ENCODE data around the gene DNAH2. TPM values are rescaled to one million over a fixed set of nuclear protein-coding genes. Genes with fewer than 3 reads are reported as not detected.

The DNAH2 gene
- total RNA-seq, 1 experiment from 2014 or later, result 0.17 TPM

DNA sequence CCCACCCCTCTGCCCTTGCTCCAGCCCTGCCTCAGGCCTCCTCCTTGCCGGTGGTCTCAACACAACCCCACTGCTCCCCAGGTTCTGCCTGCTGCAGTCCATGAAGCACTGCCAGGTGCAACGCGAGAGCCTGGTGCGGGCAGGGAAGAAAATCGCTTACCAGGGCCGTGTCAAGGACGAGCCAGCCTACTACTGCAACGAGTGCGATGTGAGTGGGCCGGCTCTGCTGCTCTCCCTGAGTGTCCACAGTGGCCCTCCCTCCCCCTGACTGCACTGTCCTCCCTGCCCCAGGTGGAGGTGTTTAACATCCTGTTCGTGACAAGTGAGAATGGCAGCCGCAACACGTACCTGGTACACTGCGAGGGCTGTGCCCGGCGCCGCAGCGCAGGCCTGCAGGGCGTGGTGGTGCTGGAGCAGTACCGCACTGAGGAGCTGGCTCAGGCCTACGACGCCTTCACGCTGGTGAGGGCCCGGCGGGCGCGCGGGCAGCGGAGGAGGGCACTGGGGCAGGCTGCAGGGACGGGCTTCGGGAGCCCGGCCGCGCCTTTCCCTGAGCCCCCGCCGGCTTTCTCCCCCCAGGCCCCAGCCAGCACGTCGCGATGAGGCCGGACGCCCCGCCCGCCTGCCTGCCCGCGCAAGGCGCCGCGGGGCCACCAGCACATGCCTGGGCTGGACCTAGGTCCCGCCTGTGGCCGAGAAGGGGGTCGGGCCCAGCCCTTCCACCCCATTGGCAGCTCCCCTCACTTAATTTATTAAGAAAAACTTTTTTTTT lies 135.6 kb downstream of the DNAH2 start:
- ATAC-seq (no peak), DNase-seq (ENCODE audit: low spot score) (peak; percentile 46)
- peaks cover 30% of the 10 kb centered on the region for H3K27me3 Mint-ChIP-seq (ENCODE audit: low read depth)
- H3K9me3 Mint-ChIP-seq, result no peaks in the 10 kb centered on the region
- no peaks in the 10 kb centered on the region for H3K36me3 Mint-ChIP-seq
- peak overlapping the region; percentile 63 for H3K4me3 Mint-ChIP-seq
- peaks cover 30% of the 10 kb centered on the region for H3K4me1 Mint-ChIP-seq
- TF ChIP-seq, protein P1, sequence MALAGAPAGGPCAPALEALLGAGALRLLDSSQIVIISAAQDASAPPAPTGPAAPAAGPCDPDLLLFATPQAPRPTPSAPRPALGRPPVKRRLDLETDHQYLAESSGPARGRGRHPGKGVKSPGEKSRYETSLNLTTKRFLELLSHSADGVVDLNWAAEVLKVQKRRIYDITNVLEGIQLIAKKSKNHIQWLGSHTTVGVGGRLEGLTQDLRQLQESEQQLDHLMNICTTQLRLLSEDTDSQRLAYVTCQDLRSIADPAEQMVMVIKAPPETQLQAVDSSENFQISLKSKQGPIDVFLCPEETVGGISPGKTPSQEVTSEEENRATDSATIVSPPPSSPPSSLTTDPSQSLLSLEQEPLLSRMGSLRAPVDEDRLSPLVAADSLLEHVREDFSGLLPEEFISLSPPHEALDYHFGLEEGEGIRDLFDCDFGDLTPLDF (CRISPR knock-in tag; IDR thresholded peaks at IDR 0.05), result 0 out of 2 replicates have a peak, but pooled peaks have one; percentile 8
- peak; percentile 22; the same call in 1 of the 2 replicates for TF ChIP-seq PRDM15 (CRISPR knock-in tag; IDR thresholded peaks at IDR 0.05)
- TF ChIP-seq ZNF416 (CRISPR knock-in tag; IDR thresholded peaks at IDR 0.05), result no peak
- TF ChIP-seq, protein P2, sequence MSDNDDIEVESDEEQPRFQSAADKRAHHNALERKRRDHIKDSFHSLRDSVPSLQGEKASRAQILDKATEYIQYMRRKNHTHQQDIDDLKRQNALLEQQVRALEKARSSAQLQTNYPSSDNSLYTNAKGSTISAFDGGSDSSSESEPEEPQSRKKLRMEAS (CRISPR knock-in tag; IDR thresholded peaks at IDR 0.05), result peak; percentile 61; the same call in 1 of the 2 replicates
- TF ChIP-seq, protein P3, sequence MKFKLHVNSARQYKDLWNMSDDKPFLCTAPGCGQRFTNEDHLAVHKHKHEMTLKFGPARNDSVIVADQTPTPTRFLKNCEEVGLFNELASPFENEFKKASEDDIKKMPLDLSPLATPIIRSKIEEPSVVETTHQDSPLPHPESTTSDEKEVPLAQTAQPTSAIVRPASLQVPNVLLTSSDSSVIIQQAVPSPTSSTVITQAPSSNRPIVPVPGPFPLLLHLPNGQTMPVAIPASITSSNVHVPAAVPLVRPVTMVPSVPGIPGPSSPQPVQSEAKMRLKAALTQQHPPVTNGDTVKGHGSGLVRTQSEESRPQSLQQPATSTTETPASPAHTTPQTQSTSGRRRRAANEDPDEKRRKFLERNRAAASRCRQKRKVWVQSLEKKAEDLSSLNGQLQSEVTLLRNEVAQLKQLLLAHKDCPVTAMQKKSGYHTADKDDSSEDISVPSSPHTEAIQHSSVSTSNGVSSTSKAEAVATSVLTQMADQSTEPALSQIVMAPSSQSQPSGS (CRISPR knock-in tag; IDR thresholded peaks at IDR 0.05; ENCODE audit: borderline replicate concordance, low read depth), result no peak
- TF ChIP-seq, protein P4, sequence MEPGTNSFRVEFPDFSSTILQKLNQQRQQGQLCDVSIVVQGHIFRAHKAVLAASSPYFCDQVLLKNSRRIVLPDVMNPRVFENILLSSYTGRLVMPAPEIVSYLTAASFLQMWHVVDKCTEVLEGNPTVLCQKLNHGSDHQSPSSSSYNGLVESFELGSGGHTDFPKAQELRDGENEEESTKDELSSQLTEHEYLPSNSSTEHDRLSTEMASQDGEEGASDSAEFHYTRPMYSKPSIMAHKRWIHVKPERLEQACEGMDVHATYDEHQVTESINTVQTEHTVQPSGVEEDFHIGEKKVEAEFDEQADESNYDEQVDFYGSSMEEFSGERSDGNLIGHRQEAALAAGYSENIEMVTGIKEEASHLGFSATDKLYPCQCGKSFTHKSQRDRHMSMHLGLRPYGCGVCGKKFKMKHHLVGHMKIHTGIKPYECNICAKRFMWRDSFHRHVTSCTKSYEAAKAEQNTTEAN (CRISPR knock-in tag; IDR thresholded peaks at IDR 0.05), result 0 out of 2 replicates have a peak, but pooled peaks have one; percentile 27
- no peak for TF ChIP-seq PRRX2 (CRISPR knock-in tag; IDR thresholded peaks at IDR 0.05)
- TF ChIP-seq ZMAT4 (CRISPR knock-in tag; IDR thresholded peaks at IDR 0.05), result no peak
- TF ChIP-seq FOXP1 (CRISPR knock-in tag; IDR thresholded peaks at IDR 0.05; ENCODE audit: borderline replicate concordance), result peak; percentile 77; the same call in 1 of the 2 replicates
- no peak for TF ChIP-seq RELA (CRISPR knock-in tag; IDR thresholded peaks at IDR 0.05; ENCODE audit: borderline replicate concordance)
- 0 out of 2 replicates have a peak, but pooled peaks have one; percentile 11 for TF ChIP-seq USF2 (CRISPR knock-in tag; IDR thresholded peaks at IDR 0.05)
- no peak for TF ChIP-seq TCF7 (CRISPR knock-in tag; IDR thresholded peaks at IDR 0.05; ENCODE audit: low read depth)
- TF ChIP-seq, protein P5, sequence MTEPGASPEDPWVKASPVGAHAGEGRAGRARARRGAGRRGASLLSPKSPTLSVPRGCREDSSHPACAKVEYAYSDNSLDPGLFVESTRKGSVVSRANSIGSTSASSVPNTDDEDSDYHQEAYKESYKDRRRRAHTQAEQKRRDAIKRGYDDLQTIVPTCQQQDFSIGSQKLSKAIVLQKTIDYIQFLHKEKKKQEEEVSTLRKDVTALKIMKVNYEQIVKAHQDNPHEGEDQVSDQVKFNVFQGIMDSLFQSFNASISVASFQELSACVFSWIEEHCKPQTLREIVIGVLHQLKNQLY (CRISPR knock-in tag; IDR thresholded peaks at IDR 0.05), result no peak
- CTCF ChIA-PET, result interaction anchor here (0.6 to 1.4 kb wide), 13 partner anchors 8 to 358 kb away, joined by 3 to 7 read pairs (median 3); partner anchors contain the start of gene KDM6B
- no peak overlapping the region for H3K27ac Mint-ChIP-seq
- POLR2A ChIA-PET, result interaction anchor here (1.0 kb wide), 1 partner anchor 17 kb away, joined by 5 read pairs; no protein-coding TSS in a partner anchor
